HG03442 (cell line): ENCODE results near the gene VDAC2.

Source experiments
- ATAC-seq: cut with Tn5 transposase; IDR thresholded peaks from one replicate; pipeline ENCODE4 v1.9.1; 2021; ENCODE audit warnings: mild to moderate bottlenecking, moderate library complexity; ENCODE audit not compliant: unreplicated experiment

VDAC2 gene

DNA sequence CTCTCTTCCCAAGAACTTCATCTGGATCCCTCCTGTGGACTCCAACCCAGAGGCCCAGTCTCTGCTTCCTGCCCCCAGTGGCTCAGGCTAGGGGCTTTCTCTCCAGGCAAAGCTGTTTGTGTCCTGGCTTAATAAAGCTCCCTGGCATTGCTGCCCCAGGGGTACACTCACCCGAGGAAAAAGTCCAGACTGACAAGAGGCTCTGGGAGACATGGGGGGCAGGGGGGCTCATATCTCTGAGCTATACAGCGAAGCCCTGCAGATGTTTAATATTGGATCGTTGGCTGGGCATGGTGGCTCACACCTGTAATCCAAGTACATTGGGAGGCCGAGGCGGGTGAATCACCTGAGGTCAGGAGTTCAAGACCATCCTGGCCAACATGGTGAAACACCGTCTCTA is 35.9 kb downstream of the VDAC2 start:
- no peak for ATAC-seq

DNA sequence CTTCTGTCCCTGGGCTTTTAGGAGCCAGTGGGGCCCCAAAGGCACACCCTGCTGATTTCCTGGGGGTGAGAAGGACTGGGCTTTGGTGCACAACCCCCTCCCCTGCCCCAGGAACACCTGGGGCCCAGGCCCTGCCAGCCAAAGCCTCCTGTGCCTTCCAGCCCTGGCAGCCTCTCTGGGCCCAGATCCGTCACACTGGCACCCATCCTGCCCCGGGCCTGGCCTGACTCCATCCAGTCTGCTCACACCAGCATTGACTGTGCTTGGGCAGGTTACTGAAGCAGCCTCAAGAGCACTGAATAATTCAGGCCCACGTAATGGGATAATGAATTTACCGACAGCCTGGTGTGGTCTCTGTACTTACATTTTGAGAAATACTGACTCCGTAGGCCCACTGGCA is 37.2 kb downstream of the VDAC2 start:
- ATAC-seq = no peak

DNA sequence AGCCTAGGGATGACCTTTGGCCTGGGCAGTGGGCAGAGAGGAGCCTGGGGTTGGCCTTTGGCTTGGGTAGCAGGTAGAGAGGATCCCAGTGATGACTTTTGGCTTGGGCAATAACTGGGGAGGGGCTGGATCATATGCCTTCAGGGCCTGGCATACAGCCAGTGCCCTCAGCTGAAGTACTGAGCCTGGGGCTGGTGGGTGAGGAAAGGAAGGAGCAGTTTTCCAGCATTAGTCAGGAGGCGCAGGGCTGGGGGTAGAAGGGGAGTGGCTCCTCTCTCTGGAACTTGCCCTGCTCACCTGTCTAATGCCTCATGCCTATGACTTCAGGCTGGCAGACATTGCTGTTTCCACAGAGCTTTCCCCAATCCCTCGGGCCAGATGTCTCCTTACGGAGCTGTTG is 40.3 kb downstream of the VDAC2 start:
- no peak for ATAC-seq

DNA sequence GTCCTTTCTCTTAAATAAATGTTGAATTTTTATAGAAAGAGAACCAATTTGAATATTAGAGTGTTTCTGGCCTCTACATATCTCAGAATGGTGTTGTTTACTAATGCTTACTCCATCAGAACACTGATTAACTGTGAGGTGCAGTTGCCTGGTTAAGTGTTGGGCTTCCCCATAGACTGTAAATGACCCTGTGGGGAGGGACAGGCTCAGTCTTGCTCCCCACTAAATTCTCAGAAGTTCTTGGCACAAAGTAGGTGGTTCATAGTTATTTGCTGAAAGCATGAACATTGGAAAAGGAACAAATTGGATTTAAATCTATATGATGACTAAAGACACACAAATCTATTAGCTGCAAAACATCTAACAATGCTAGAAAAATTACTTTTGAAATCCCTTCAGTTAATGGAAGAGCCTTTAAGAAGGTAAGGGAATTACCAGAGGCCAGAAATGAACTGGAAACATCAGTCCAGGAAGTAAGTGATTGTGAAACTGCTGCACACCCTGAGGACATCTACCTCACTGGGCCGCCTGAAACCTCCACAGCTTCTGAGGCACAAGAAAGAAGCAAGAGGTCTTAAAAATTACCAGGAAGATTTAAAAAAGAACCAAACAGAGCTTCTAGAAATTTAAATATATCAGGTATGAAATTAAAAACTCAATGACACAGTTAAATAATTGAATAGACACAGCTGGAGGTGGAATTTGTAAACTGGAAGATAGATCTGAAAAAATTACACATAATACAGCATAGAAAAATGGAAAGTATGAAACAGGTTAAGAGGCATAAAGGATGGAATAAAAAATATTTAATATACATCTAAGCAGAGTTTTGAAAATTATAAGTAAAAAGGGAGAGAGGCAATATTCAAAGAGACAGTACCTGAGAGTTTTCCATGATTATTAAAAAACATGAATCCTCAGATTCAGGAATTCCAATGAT is 43.0 kb downstream of the VDAC2 start:
- no peak for ATAC-seq

DNA sequence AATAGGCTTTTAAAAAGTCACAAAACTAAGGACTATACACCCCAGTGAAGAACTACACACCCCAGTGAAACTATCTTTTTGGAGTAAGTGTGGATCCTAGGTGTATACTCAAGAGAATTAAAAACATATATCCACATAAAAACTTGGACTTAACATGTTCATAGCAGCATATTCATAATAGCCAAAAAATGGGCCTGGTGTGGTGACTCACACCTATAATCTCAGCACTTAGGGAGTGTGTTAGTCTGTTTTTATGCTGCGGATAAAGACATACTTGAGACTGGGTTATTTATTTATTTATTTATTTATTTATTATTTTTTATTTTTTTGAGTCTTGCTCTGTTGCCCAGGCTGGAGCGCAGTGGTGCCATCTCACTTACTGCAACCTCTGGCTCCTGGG is 44.1 kb downstream of the VDAC2 start:
- no peak for ATAC-seq

DNA sequence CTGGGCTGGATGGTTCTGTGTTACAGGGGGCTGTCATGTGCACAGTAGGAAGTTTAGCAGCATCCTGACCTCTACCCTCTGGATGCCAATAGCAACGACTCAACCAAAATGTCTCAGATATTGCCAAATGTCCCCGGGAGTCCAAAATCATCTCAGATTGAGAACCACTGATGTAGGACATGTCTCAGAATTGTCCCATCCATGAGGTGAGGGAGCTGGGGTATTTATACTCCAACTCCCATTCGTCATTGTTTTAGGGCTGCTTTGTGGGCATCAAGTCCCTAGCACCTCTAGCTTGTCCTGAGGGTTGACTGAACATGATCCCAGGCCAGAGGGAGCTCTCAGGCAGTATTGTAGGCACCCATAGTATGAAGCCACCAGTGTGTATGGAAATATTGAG is 50.4 kb downstream of the VDAC2 start:
- no peak for ATAC-seq

DNA sequence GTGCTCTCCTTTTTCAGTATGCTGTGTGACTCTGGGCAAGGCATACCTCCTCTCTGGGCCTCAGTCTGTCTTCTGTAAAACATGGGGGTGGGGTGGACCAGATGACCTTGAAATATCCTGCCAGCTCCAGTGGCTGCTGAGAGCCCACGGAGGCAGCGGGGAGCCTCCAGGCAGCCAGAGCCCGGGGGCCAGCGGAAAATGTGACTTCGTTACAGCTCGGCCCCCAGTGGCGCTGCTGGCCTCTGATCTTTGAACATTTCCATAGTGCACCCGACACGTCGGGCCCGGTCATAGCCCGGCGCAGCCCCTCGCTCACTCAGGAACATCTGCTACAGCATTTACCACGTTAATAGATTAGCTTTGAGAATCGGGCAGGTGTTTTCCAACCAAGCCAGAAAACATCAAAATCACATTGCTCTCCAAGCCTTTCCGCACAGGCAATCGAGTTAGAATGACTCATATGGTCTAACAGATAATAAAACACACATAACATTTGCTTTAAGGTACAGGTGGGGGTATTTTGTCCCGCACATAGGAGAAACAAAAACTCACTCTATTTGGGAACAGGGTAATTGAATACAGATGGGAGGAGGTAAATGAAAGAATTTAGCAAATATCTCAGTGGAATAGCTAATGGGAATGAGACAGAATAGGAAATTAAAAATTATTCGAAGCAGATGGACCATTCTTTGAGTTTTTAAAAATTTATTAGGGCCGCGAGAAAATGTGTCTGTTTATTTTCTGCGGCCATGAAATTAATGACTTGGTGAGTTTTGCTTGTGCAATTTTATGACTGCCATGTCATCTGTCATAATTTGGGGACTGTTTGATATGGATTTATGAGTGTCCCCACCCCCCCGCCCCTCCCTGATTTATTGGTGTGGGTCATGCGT is 51.5 kb downstream of the VDAC2 start:
- no peak for ATAC-seq

DNA sequence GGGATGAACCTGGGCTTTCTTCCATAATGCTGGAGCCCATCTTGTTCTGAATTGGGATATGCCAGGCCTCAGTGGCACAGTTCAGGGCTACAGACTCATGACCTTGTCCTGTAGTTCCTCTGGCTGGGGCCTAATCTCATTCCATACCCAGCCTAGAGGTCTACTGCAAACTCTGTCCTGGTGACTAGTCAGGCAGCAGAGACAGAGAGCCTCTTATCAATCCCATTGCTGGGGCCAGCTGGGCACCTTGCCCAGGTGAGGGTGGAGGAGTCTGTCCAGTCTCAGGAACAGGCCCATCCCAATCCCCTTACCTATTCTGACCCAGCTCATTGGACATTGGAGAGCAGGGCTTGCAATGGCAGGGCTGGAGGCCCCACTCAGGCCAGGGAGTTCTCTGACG is 53.2 kb downstream of the VDAC2 start:
- no peak for ATAC-seq

DNA sequence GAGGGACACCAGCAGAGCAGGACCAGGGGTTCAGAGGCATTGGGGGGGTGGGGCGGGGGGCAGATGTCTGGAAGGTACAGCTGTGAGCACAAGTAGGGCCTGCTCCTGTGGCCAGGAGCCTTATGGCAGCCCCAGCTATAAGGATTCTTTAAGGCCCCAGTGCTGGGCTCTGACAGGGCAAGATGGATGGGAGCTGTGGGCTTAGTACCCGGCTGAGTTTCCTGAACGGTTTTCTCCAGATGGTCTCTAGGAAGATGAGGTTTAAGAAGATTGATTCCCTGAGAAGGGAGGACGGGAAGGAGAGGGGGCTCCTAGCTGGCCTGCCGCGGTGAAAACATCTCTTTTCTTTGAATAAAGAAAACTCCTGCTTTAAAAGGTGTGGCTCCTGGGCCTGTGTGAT is 55.3 kb downstream of the VDAC2 start:
- ATAC-seq = no peak

DNA sequence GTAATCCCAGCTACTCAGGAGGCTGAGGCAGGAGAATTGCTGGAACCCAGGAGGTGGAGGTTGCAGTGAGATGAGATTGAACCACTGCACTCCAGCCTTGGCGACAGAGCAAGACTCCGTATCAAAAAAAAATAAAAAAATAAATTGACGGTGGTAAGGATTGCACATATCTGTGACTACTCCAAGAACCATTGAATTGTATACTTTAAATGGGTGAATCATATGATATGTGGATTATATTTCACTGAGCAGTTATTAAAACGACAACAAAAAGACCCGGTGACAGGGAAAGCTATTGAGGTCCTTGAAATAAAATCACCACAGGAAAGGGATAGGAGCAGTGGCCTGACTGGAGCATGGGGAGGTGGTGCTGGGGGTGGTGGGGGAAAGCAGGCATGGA is 56.3 kb downstream of the VDAC2 start:
- no peak for ATAC-seq

DNA sequence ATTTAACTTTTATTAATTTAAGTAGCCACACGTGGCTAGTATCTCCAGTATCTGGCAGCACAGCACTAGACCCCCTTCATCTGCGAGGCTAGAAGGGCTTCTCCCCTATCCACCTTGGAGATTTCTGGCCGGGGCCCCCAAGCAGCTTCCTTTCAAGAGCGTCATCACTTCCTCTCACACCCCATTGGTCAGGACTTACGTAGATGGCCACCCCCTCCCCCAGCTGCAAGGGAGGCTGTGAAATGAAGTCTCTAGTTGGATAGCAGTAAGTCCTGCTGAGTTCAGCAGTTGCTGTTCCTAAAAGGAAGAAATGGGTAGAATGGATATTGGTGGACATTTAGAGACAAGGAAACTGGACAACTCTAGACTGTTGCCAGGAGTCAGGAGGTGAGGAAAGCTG is 59.0 kb downstream of the VDAC2 start:
- ATAC-seq = no peak

DNA sequence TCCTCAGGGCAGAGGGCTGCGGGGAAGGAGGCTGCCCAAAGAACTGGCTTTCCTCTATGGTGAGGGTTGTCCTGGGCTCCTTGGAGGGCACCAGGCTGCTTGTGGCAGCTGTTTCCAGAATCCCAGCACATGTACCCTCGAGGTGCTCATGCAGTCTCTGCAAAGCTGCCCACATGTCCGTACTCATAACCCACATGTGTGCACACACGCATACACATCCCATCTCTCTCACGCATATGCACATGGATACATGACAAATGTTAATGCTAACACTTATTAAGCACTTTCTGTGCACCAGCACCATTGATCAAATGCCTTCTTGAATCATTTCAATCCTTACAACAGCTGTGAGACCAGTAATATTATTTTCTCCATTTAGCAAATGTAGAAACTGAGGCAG is 61.5 kb downstream of the VDAC2 start:
- no peak for ATAC-seq

DNA sequence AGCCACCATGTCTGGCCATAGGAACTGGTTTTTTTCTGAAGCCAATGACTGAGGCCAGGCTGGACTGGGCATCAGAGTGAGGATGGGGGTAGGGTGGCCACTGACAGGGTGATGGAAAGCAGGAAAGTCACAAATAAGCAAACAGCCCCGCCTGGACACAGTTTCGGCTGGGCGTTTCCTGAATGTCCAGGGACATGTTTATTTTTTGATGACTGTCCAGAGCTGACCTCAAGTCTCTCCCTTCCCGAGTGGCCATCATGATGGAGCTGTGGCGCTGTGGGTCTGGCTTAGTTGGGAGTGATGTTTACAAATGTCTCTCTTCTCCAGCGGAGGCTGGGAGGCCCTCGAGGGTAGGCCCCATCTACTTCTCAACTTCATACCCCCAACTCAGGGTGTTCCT is 62.3 kb downstream of the VDAC2 start:
- no peak for ATAC-seq

DNA sequence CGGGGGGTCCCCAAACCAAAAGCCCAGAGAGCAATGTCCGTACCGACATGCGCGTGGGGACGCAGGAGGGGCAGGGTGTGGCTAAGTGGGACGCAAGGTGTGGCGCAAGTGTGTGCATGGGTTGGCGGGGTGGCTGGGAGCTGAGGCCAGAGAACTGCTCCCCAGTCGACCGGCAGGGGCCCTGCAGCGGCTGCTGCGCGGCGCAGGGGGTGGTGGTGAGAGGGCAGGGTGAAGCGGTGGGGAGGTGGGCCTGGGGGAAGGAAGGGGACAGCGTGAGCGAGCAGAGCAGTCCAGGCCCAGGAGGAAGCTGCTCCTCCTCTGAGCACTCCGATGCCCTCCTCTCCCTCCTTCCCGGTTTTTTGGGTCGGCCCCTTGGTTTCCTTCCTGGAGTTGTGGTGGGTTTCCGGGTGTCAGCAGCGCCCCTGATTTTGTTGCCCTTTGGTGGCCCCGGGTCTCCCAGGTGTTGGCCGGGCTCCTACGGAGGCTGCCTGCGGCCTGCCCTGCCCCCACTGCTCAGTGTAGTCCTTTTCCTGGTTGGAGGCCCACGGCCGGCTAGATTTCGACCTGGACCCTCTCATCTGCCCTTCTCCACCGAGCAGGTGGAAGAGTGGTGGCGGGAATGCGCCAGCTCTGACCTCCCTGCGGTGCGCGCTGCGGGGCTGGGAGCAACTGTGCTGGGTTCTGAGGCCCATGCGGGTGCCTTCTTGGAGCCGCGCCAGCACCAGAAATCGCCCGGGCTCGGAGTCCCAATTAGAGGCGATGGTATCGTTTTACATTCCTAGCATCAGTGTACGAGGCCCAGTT is 65.7 kb downstream of the VDAC2 start:
- no peak for ATAC-seq

DNA sequence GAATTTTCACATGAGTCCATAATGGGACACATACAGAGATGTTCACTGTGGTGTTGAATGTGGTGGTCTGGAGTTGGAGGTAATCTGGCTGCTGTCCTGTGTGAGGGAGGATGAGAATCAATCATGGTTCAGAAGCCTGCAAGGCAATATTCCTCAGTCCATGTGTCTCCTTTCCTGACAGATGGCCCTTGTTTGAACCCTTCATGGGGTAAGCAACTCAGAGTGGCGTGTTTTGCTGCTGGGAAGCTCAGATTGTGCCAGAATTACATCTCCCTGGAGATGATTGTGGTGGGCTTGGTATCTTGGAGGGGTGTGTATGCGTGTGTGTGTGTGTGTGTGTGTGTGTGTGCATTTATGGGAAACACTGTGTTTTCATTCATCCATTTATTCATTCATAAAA is 69.6 kb downstream of the VDAC2 start:
- no peak for ATAC-seq
